CD14-positive monocyte (primary cell): ENCODE measurements around the gene CHD2. TPM values are rescaled to one million over a fixed set of nuclear protein-coding genes. Genes with fewer than 3 reads are reported as not detected.

Experiments
- DNase-seq, 3 donors: peaks; one replicate each; pipeline ENCODE4 v3.0.0-alpha.2; 2011 to 2022
- H2AFZ ChIP-seq: 2 replicates; pipeline ENCODE4 v1.6.0; 2012; ENCODE audit warnings: mild to moderate bottlenecking, low read depth, low read length, inconsistent platforms; ENCODE audit not compliant: insufficient read depth, poor library complexity, severe bottlenecking
- H3K27ac ChIP-seq, 2 donors: 1 replicate in 1 of 2; 2 replicates in 1 of 2; pipeline ENCODE4 v1.5.1; 2012 to 2013; ENCODE audit warnings: low read length in 2 of 2, control low read depth in 1 of 2, inconsistent platforms in 1 of 2, low read depth in 1 of 2, mild to moderate bottlenecking in 1 of 2
- H3K27me3 ChIP-seq, 2 donors: one replicate each; pipeline versions ENCODE4 v1.6.0 to v1.6.1; 2011 to 2013; ENCODE audit warnings: low read length in 2 of 2; ENCODE audit not compliant: control insufficient read depth in 2 of 2, insufficient read depth in 2 of 2
- H3K36me3 ChIP-seq, 2 donors: replicated peaks in 1 of 2; 1 replicate in 1 of 2; 2 replicates in 1 of 2; pipeline versions ENCODE4 v1.5.1 to v1.6.1; 2012 to 2013; ENCODE audit warnings: low read length in 2 of 2, control low read depth in 1 of 2, inconsistent platforms in 1 of 2, mild to moderate bottlenecking in 1 of 2; ENCODE audit not compliant: insufficient read depth in 2 of 2, control insufficient read depth in 1 of 2
- H3K4me1 ChIP-seq, 2 donors: 1 replicate in 1 of 2; 2 replicates in 1 of 2; pipeline versions ENCODE4 v1.5.1 to v1.6.1; 2012 to 2013; ENCODE audit warnings: low read length in 2 of 2, control low read depth in 1 of 2, inconsistent platforms in 1 of 2, mild to moderate bottlenecking in 1 of 2, moderate library complexity in 1 of 2; ENCODE audit not compliant: insufficient read depth in 2 of 2, control insufficient read depth in 1 of 2
- H3K4me2 ChIP-seq: replicated peaks from 2 replicates; pipeline ENCODE3; 2012; ENCODE audit warnings: low read length, moderate library complexity, mild to moderate bottlenecking; ENCODE audit not compliant: poor library complexity, severe bottlenecking; ENCODE audit errors: extremely low read depth
- H3K4me3 ChIP-seq, 3 experiments: fragments of 200-600 bp in 1 of 3; sonication (generic) in 1 of 3; replicated peaks in 1 of 3; 1 replicate in 2 of 3; 2 replicates in 1 of 3; pipeline ENCODE4 v1.5.1; 2011 to 2013; ENCODE audit warnings: low read length in 3 of 3, mild to moderate bottlenecking in 3 of 3, control low read depth in 2 of 3, low read depth in 2 of 3, inconsistent platforms in 1 of 3, moderate library complexity in 1 of 3
- H3K79me2 ChIP-seq: 2 replicates; pipeline ENCODE4 v1.6.0; 2012; ENCODE audit warnings: mild to moderate bottlenecking, control low read depth, inconsistent platforms, low read length, moderate library complexity; ENCODE audit not compliant: insufficient read depth
- H3K9ac ChIP-seq: 2 replicates; pipeline ENCODE4 v1.6.0; 2017; ENCODE audit warnings: low read length, mild to moderate bottlenecking; ENCODE audit not compliant: insufficient read depth, poor library complexity, severe bottlenecking
- H3K9me3 ChIP-seq, 2 donors: replicated peaks in 1 of 2; 1 replicate in 1 of 2; 2 replicates in 1 of 2; pipeline versions ENCODE4 v1.5.1 to v1.6.1; 2012 to 2013; ENCODE audit warnings: low read length in 2 of 2, control low read depth in 1 of 2; ENCODE audit not compliant: control insufficient read depth in 1 of 2, insufficient read depth in 1 of 2
- H4K20me1 ChIP-seq: 2 replicates; pipeline ENCODE4 v1.6.0; 2012; ENCODE audit warnings: mild to moderate bottlenecking, low read length, control low read depth, moderate library complexity; ENCODE audit not compliant: insufficient read depth
- H3K27ac Mint-ChIP-seq, 7 donors: one replicate each; pipeline ENCODE4 v1.8.0; 2020; ENCODE audit warnings: mild to moderate bottlenecking in 7 of 7, mixed read lengths in 7 of 7, moderate library complexity in 6 of 7, inconsistent platforms in 2 of 7
- H3K27me3 Mint-ChIP-seq, 3 donors: one replicate each; pipeline ENCODE4 v1.8.0; 2021 to 2022; ENCODE audit warnings: low read depth in 3 of 3, mild to moderate bottlenecking in 3 of 3, mixed read lengths in 3 of 3, moderate library complexity in 3 of 3, inconsistent platforms in 1 of 3
- H3K36me3 Mint-ChIP-seq, 2 donors: one replicate each; pipeline ENCODE4 v1.8.0; 2020; ENCODE audit warnings: mixed read lengths in 2 of 2, inconsistent platforms in 1 of 2, mild to moderate bottlenecking in 1 of 2
- H3K4me1 Mint-ChIP-seq: one replicate; pipeline ENCODE4 v1.8.0; 2020; ENCODE audit warnings: mild to moderate bottlenecking, mixed read lengths
- H3K4me3 Mint-ChIP-seq, 2 donors: one replicate each; pipeline ENCODE4 v1.8.0; 2020; ENCODE audit warnings: mild to moderate bottlenecking in 2 of 2, mixed read lengths in 2 of 2, moderate library complexity in 1 of 2
- H3K9me3 Mint-ChIP-seq, 7 donors: one replicate each; pipeline ENCODE4 v1.8.0; 2020 to 2022; ENCODE audit warnings: mixed read lengths in 7 of 7, mild to moderate bottlenecking in 6 of 7, moderate library complexity in 6 of 7, inconsistent platforms in 2 of 7
- WGBS: methylation state at CpG from one replicate; pipeline ENCODE4 v1.1.5; 2013; ENCODE audit warnings: missing lambda C conversion rate; ENCODE audit not compliant: insufficient coverage; 5-methylcytosine and 5-hydroxymethylcytosine counted together
- intact Hi-C, 2 donors: fragments of 100-400 bp; cut with micrococcal nuclease; formaldehyde crosslinking; loops; one replicate each; pipeline versions ENCODE4 v1.15.0 to v1.15.1; 2023
- polyA plus RNA-seq, 3 donors: library from polyadenylated mRNA; depleted of rRNA in 1 of 3; unstranded in 2 of 3; stranded (reverse) in 1 of 3; fragments of 300-500 nt in 2 of 3; fragments of >200 nt in 1 of 3; fragmentation: Illumina TruSeq in 2 of 3; gene quantifications; 1 replicate in 2 of 3; 2 replicates in 1 of 3; pipeline ENCODE4 v1.2.3, GENCODE V29; 2012 to 2021
- TF ChIP-seq, protein P1 (sequence below): fragments of 200-600 bp; IDR thresholded peaks from one replicate; pipeline ENCODE4 v1.8.0; 2022; ENCODE audit warnings: antibody characterized with exemption, mild to moderate bottlenecking

The CHD2 gene
- polyA plus RNA-seq, 3 donors, result 9.6 to 61.2 (median 11.4) TPM

DNA sequence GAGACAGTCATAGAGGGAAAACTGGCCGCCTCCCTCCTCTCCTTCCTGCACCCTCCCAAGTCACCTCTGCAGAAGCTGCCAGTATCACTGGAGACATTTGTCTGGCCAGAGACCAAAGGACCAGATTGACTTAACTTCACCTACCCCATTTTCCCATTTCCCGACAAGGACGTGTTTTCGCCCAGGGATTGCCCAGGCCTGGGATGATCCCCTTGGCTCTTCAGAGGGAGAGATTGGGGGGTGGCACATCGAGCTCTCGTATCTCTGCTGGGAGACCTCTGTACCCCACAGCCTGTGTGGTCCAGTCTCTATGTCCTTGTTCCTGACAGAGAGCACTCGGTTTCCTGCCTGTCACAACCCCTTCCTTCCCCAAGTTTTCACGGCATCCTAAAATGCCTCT lies 157.5 kb downstream of the CHD2 start:
- no peak for DNase-seq
- TF ChIP-seq, protein P1, sequence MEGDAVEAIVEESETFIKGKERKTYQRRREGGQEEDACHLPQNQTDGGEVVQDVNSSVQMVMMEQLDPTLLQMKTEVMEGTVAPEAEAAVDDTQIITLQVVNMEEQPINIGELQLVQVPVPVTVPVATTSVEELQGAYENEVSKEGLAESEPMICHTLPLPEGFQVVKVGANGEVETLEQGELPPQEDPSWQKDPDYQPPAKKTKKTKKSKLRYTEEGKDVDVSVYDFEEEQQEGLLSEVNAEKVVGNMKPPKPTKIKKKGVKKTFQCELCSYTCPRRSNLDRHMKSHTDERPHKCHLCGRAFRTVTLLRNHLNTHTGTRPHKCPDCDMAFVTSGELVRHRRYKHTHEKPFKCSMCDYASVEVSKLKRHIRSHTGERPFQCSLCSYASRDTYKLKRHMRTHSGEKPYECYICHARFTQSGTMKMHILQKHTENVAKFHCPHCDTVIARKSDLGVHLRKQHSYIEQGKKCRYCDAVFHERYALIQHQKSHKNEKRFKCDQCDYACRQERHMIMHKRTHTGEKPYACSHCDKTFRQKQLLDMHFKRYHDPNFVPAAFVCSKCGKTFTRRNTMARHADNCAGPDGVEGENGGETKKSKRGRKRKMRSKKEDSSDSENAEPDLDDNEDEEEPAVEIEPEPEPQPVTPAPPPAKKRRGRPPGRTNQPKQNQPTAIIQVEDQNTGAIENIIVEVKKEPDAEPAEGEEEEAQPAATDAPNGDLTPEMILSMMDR, result no peak
- intact Hi-C loops, result no loop called here
- Histone ChIP-seq H3K36me3 (no peaks in the 10 kb centered on the region), H3K79me2 (no peaks in the 10 kb centered on the region), H3K9me3 (no peaks in the 10 kb centered on the region), H3K27ac (no peak overlapping the region), H3K9ac (no peak overlapping the region), H3K4me1 (no peaks in the 10 kb centered on the region), H4K20me1 (no peaks in the 10 kb centered on the region), H3K4me3 (no peak overlapping the region), H3K27me3 (no peaks in the 10 kb centered on the region), H3K4me2 (no peak overlapping the region), H2AFZ (no peak overlapping the region)
- Mint-ChIP-seq H3K9me3 (peaks cover 0 to 2% (median 0%) of the 10 kb centered on the region in 7 donors), H3K27ac (no peak overlapping the region), H3K4me3 (no peak overlapping the region), H3K27me3 (peaks cover 6 to 20% (median 11%) of the 10 kb centered on the region in 3 donors), H3K36me3 (no peaks in the 10 kb centered on the region), H3K4me1 (peaks cover 11% of the 10 kb centered on the region)
- WGBS, result 60% methylated on average over 3 of the region's 8 CpGs

DNA sequence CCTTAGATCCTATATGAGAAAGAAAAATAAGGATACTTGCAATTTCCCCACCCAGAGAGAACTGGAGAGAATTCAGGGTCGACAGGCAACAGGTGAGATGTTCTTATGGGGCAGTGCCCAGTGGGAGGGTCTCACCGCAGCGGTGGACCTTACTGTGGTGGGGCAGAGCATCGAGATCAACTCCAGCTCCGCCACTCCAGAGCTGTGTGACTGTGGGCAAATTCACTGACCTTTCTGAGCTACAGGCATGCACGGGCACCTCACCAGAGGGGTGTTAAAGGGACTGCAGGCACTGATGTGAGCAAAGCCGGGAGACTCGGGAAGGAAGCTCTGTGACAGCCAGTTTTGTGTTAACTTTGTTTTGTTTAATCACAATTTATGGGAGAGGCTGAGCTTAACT lies 158.0 kb downstream of the CHD2 start:
- TF ChIP-seq, protein P1, result no peak
- no peaks in the 10 kb centered on the region for H3K36me3 Mint-ChIP-seq
- Histone ChIP-seq H3K4me2 (no peak overlapping the region), H4K20me1 (no peaks in the 10 kb centered on the region), H3K4me1 (no peaks in the 10 kb centered on the region), H3K27me3 (no peaks in the 10 kb centered on the region), H3K27ac (no peak overlapping the region), H3K9ac (no peak overlapping the region), H3K36me3 (no peaks in the 10 kb centered on the region), H3K79me2 (no peaks in the 10 kb centered on the region), H2AFZ (no peak overlapping the region), H3K4me3 (no peak overlapping the region), H3K9me3 (no peaks in the 10 kb centered on the region)
- intact Hi-C loops, result no loop called here
- WGBS, result 74% methylated on average over 8 of the region's 8 CpGs
- DNase-seq, result no peak
- H3K4me3 Mint-ChIP-seq, result no peak overlapping the region
- no peak overlapping the region for H3K27ac Mint-ChIP-seq
- peaks cover 9 to 23% (median 12%) of the 10 kb centered on the region in 3 donors for H3K27me3 Mint-ChIP-seq
- peaks cover 11% of the 10 kb centered on the region for H3K4me1 Mint-ChIP-seq
- H3K9me3 Mint-ChIP-seq, result peaks cover 0 to 2% (median 0%) of the 10 kb centered on the region in 7 donors
